NOMO-1 (cell line): ENCODE measurements around the gene RPL22L1.
"Not testable (repeated sequence)": the region's sequence is repeated elsewhere in the genome, so short reads cannot be mapped to it uniquely, and the experiment has no call there.

Source experiments
- DNase-seq, 2 experiments: peaks; one replicate each; lab custom pipeline; 2025; ENCODE audit not compliant: unreplicated experiment in 2 of 2; lab: John Stamatoyannopoulos, UW

Gene RPL22L1

GRCh38 chr3:170884109-170884930 is 14.3 kb upstream of the RPL22L1 start:
- not testable (repeated sequence) for DNase-seq

GRCh38 chr3:170878688-170879087 is 8.7 kb upstream of the RPL22L1 start:
- DNase-seq: not testable (repeated sequence)

- not testable (repeated sequence) for DNase-seq
Observed at GRCh38 chr3:170877311-170877710, 7.3 kb upstream of the RPL22L1 start.

GRCh38 chr3:170876537-170876936 is 6.5 kb upstream of the RPL22L1 start:
- DNase-seq: no peak

- DNase-seq: no peak
Observed at GRCh38 chr3:170869239-170869590, 780 bp downstream of the RPL22L1 start.

GRCh38 chr3:170868577-170869238 is 1.3 kb downstream of the RPL22L1 start:
- no peak for DNase-seq

- no peak for DNase-seq
Observed at GRCh38 chr3:170867143-170867937, 2.7 kb downstream of the RPL22L1 start.

GRCh38 chr3:170866499-170866898 is 3.5 kb downstream of the RPL22L1 start:
- no peak for DNase-seq

GRCh38 chr3:170865209-170866094 is 4.5 kb downstream of the RPL22L1 start:
- no peak for DNase-seq

- DNase-seq: no peak
Observed at GRCh38 chr3:170864525-170865208, 5.3 kb downstream of the RPL22L1 start.

- DNase-seq: peak; percentile 36 to 40
Observed at GRCh38 chr3:170863816-170864215, 6.2 kb downstream of the RPL22L1 start.

GRCh38 chr3:170862618-170863374 is 7.2 kb downstream of the RPL22L1 start:
- no peak for DNase-seq

- no peak for DNase-seq
Observed at GRCh38 chr3:170858599-170858998, 11.4 kb downstream of the RPL22L1 start.

GRCh38 chr3:170852324-170852723 is 17.7 kb downstream of the RPL22L1 start:
- DNase-seq: no peak

- DNase-seq: peak in 1 of 2 experiments; percentile 21
Observed at GRCh38 chr3:170848292-170848917, 21.6 kb downstream of the RPL22L1 start.

- no peak for DNase-seq
Observed at GRCh38 chr3:170844377-170844776, 25.6 kb downstream of the RPL22L1 start.

- no peak for DNase-seq
Observed at GRCh38 chr3:170840291-170840859, 29.6 kb downstream of the RPL22L1 start.

GRCh38 chr3:170839518-170840100 is 30.4 kb downstream of the RPL22L1 start:
- DNase-seq: no peak
